GM20431 (cell line): ENCODE measurements around the gene RAB36.

Experiments
- in situ Hi-C: fragments of 300-500 bp; cut with MseI, MboI; formaldehyde crosslinking; loops from one replicate; pipeline ENCODE4 v1.15.0; 2020; ENCODE audit warnings: low sequenced_read_pairs; ENCODE audit not compliant: unreplicated experiment

The RAB36 gene

GRCh38 chr22:23213581-23214334 is 68.5 kb downstream of the RAB36 start:
- in situ Hi-C loops: no loop called here
